Measurements from ENCODE around the gene RFX2. TPM values are rescaled to one million over a fixed set of nuclear protein-coding genes. Genes with fewer than 3 reads are reported as not detected.

The RFX2 gene
- total and polyA plus RNA-seq, 7 donors: 1.2 to 21.2 (median 14.3) TPM

DNA sequence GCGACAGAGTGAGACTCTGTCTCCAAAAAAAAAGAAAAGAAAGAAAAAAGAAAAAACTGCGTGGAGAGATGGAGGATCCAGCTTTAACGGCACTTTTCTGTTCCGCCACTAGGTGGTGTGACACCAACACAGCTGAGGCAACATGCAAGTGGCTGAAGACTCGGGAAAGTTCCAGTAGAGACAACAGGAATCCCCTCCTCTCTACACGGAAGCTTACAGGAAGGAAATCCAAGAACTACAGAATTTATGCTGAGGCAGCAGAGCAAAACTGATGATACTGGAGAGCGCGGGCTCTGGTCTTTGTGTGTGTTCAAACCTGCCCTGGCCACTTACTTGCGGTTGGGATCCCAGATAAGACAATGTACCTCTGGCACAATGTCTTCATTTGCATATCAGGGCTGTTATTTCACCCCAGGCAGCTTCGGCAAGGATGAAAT is 142.3 kb downstream of the RFX2 start:
- peak overlapping the region; percentile 71 to 89 (median 84) for H3K27ac ChIP-seq
- peaks cover 0 to 6% (median 0%) of the 10 kb centered on the region in 4 donors for H3K36me3 ChIP-seq
- H3K9me3 ChIP-seq: no peaks in the 10 kb centered on the region
- WGBS, 2 donors: 3 to 12% methylated on average over 10 of the region's 10 CpGs
- TF ChIP-seq POLR2AphosphoS5 (IDR thresholded peaks at IDR 0.05) (peak in 1 of 4 donors; percentile 46), POLR2A (IDR thresholded peaks at IDR 0.05) (no peak), EP300 (IDR thresholded peaks at IDR 0.05) (no peak)
- TF ChIP-seq, protein P1, sequence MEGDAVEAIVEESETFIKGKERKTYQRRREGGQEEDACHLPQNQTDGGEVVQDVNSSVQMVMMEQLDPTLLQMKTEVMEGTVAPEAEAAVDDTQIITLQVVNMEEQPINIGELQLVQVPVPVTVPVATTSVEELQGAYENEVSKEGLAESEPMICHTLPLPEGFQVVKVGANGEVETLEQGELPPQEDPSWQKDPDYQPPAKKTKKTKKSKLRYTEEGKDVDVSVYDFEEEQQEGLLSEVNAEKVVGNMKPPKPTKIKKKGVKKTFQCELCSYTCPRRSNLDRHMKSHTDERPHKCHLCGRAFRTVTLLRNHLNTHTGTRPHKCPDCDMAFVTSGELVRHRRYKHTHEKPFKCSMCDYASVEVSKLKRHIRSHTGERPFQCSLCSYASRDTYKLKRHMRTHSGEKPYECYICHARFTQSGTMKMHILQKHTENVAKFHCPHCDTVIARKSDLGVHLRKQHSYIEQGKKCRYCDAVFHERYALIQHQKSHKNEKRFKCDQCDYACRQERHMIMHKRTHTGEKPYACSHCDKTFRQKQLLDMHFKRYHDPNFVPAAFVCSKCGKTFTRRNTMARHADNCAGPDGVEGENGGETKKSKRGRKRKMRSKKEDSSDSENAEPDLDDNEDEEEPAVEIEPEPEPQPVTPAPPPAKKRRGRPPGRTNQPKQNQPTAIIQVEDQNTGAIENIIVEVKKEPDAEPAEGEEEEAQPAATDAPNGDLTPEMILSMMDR (IDR thresholded peaks at IDR 0.05): peak; percentile 72 to 88 (median 87)
- no peak overlapping the region for H3K4me3 ChIP-seq
- peaks cover 0 to 82% (median 71%) of the 10 kb centered on the region in 4 donors for H3K4me1 ChIP-seq
- peak; percentile 85 for DNase-seq
- no peaks in the 10 kb centered on the region for H3K27me3 ChIP-seq
- intact Hi-C loops (cut with DNase I): loop anchor here (5.0 kb wide), 1 partner anchor 166 kb away; no protein-coding TSS in a partner anchor

DNA sequence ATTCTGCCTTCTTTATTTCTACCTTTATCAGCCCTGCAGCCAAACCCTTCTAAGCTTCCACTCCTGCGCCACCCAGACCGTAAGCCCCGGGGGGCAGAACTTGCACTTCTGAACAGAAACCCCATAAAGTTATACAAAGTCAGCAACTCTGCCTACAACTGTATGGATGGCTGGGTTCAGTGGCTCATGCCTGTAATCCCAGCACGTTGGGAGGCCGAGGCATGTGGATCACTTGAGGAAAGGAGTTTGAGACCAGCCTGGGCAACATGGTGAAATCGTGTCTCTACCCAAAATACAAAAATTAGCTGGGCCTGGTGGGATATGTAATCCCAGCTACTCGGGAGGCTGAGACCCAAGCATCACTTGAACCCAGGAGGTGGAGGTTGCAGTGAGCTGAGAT is 142.7 kb downstream of the RFX2 start:
- intact Hi-C loops (cut with DNase I): loop anchor here (5.0 kb wide), 1 partner anchor 165 kb away; no protein-coding TSS in a partner anchor
- H3K9me3 ChIP-seq: no peaks in the 10 kb centered on the region
- H3K27me3 ChIP-seq: no peaks in the 10 kb centered on the region
- no peak for TF ChIP-seq POLR2AphosphoS5 (IDR thresholded peaks at IDR 0.05)
- TF ChIP-seq, protein P1 (IDR thresholded peaks at IDR 0.05): no peak
- no peak for TF ChIP-seq POLR2A (IDR thresholded peaks at IDR 0.05)
- no peak for TF ChIP-seq EP300 (IDR thresholded peaks at IDR 0.05)
- H3K27ac ChIP-seq: peak overlapping the region; percentile 71 to 89 (median 84)
- 54 to 66% methylated on average over 7 of the region's 7 CpGs for WGBS, 2 donors
- DNase-seq: peak; percentile 51
- H3K4me1 ChIP-seq: peaks cover 0 to 87% (median 75%) of the 10 kb centered on the region in 4 donors
- H3K36me3 ChIP-seq: peaks cover 0 to 6% (median 0%) of the 10 kb centered on the region in 4 donors
- H3K4me3 ChIP-seq: no peak overlapping the region

DNA sequence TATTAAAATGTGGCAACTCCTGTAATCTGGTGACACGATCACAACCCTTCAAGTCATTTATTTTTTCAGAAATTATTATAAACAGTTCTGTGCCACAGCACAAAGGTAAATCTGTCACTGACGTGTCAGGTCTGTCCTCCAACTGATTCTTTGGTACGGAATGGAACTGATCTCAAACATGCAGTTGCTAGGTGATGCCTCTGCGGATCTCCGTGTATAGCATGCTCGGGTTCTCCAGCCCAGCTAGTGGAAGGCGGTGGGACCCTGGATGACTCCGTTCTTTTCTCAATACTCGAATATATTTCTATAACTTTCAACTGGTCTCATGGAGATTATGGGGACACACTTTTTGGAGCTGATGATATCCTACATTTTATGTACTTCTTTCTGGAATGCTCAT is 143.4 kb downstream of the RFX2 start:
- H3K27me3 ChIP-seq: no peaks in the 10 kb centered on the region
- TF ChIP-seq, protein P1 (IDR thresholded peaks at IDR 0.05): no peak
- no peak for TF ChIP-seq POLR2AphosphoS5 (IDR thresholded peaks at IDR 0.05)
- peaks cover 0 to 3% (median 0%) of the 10 kb centered on the region in 4 donors for H3K36me3 ChIP-seq
- peaks cover 0 to 89% (median 79%) of the 10 kb centered on the region in 4 donors for H3K4me1 ChIP-seq
- 87 to 89% methylated on average over 9 of the region's 9 CpGs for WGBS, 2 donors
- H3K27ac ChIP-seq: peak overlapping the region; percentile 71 to 89 (median 84)
- peak; percentile 57 for DNase-seq
- H3K4me3 ChIP-seq: no peak overlapping the region
- intact Hi-C loops (cut with DNase I): loop anchor here (5.0 kb wide), 1 partner anchor 165 kb away; no protein-coding TSS in a partner anchor
- no peaks in the 10 kb centered on the region for H3K9me3 ChIP-seq

DNA sequence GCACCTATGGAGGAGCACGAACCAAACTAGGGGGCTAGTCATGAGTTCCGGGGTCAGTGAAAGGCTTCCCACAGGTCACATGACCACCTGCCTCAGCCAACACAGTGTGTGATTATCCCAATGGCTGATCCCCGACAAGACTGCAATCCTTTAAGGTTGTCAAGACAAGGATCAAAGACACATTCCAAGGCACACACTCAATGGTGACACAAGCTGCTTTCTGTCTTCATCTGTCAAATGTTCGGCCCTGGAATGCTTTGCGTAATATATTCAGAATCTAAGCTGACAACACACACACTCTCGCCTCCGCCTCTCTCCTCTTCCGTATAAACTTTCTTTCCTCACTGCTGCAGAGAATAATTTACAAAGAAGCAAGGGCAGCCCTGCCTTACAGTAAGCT is 144.1 kb downstream of the RFX2 start:
- TF ChIP-seq POLR2AphosphoS5 (IDR thresholded peaks at IDR 0.05) (peak; percentile 75 to 94 (median 88)), EP300 (IDR thresholded peaks at IDR 0.05) (peak in 2 of 4 donors; percentile 45 to 81), POLR2A (IDR thresholded peaks at IDR 0.05) (no peak)
- H3K9me3 ChIP-seq: no peaks in the 10 kb centered on the region
- WGBS, 2 donors: 73 to 76% methylated on average over 8 of the region's 8 CpGs
- H3K27me3 ChIP-seq: no peaks in the 10 kb centered on the region
- H3K4me3 ChIP-seq: no peak overlapping the region
- H3K27ac ChIP-seq: peak overlapping the region; percentile 71 to 89 (median 84)
- intact Hi-C loops (cut with DNase I): loop anchor here (5.0 kb wide), 1 partner anchor 164 kb away; no protein-coding TSS in a partner anchor
- DNase-seq: peak; percentile 82
- peaks cover 0 to 89% (median 87%) of the 10 kb centered on the region in 4 donors for H3K4me1 ChIP-seq
- no peaks in the 10 kb centered on the region for H3K36me3 ChIP-seq

DNA sequence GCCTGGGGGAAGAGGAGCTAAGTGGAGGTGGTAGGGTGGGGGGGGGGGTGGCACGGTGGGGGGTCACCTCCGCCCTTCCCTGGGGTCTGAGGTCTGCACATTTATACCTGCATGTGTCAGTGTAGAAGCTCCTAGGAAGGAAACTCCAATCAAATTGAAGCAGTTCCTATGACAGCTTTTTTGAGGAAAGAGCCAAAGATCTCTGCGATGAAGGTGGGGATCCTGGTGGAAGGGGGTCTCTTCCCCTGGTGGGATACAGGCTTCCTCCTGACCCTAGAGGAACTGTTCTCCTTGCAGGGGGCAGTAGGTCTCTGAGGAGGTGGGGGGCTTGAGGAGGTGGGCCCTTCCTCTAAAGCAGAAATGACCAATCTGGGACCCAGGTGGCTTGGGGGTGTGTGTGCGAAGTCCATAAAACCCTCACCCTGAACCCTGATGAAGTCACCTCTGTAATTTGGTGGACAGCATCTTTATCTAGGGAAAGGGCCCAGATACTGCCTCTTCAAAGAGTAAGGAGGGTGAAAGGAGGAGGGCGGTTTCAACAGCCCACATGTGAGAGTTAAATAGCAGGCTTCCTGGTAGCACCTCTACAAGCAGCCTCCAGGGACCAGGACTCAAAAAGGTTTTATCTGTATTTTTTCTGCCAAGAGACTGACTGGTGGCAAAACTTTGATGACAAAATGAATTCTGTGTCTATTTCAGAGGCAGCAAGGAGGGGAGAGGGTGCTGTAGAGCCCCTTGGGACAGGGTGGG is 145.3 kb downstream of the RFX2 start:
- intact Hi-C loops (cut with DNase I): loop anchor here (5.0 kb wide), 1 partner anchor 163 kb away; no protein-coding TSS in a partner anchor
- 84 to 87% methylated on average over 5 of the region's 5 CpGs for WGBS, 2 donors

More for the DNA sequence above, 145.3 kb downstream of the RFX2 start:
- peak; percentile 54 for DNase-seq
- Histone ChIP-seq H3K27me3 (no peaks in the 10 kb centered on the region), H3K27ac (peak overlapping the region; percentile 71 to 89 (median 84)), H3K36me3 (no peaks in the 10 kb centered on the region), H3K9me3 (no peaks in the 10 kb centered on the region), H3K4me1 (peaks cover 0 to 99% (median 94%) of the 10 kb centered on the region in 4 donors), H3K4me3 (no peak overlapping the region)
- TF ChIP-seq, protein P1 (IDR thresholded peaks at IDR 0.05): no peak
- TF ChIP-seq POLR2AphosphoS5 (IDR thresholded peaks at IDR 0.05) (no peak), EP300 (IDR thresholded peaks at IDR 0.05) (no peak), POLR2A (IDR thresholded peaks at IDR 0.05) (no peak)
